HepG2 (cell line): ENCODE measurements around the gene UVSSA. TPM values are rescaled to one million over a fixed set of nuclear protein-coding genes. Genes with fewer than 3 reads are reported as not detected.

Source experiments
- AGO1 ChIP-seq: fragments of 200-400 bp; formaldehyde crosslinking; IDR thresholded peaks from 2 replicates; pipeline ENCODE4 v1.6.1; 2017; ENCODE audit warnings: mild to moderate bottlenecking, low read depth, low read length, moderate library complexity; ENCODE audit not compliant: poor library complexity, severe bottlenecking
- CCAR2 ChIP-seq: fragments of 200-400 bp; formaldehyde crosslinking; optimal IDR thresholded peaks from 2 replicates; pipeline ENCODE3; 2018; ENCODE audit warnings: low read depth, mild to moderate bottlenecking, low read length, moderate library complexity
- CREB1 ChIP-seq, 2 experiments: fragments of 450-650 bp in 1 of 2; IDR thresholded peaks; 2 replicates each; pipeline ENCODE4 v1.6.1; 2016 to 2017; ENCODE audit warnings: control low read depth in 1 of 2, mild to moderate bottlenecking in 1 of 2, missing compliant biosample characterization in 1 of 2, missing genetic modification characterization in 1 of 2
- FOSL2 ChIP-seq: sonication (generic); formaldehyde crosslinking; IDR thresholded peaks from 2 replicates; pipeline ENCODE4 v1.4.0; 2020; ENCODE audit warnings: missing genetic modification reagents
- FOXK2 ChIP-seq: fragments of 450-650 bp; IDR thresholded peaks from 2 replicates; pipeline ENCODE4 v1.6.1; 2016
- GTF2F1 ChIP-seq: fragments of 150-350 bp; IDR thresholded peaks from 2 replicates; pipeline ENCODE4 v1.6.1; 2014; ENCODE audit warnings: low read length
- HIC2 ChIP-seq: sonication (generic); formaldehyde crosslinking; IDR thresholded peaks from 2 replicates; pipeline ENCODE4 v1.9.0; 2022; ENCODE audit warnings: low read depth, missing genetic modification reagents
- HNRNPUL1 ChIP-seq: fragments of 200-400 bp; formaldehyde crosslinking; IDR thresholded peaks from 2 replicates; pipeline ENCODE4 v1.6.1; 2017; ENCODE audit warnings: low read depth, mild to moderate bottlenecking, low read length, moderate library complexity
- KAT2B ChIP-seq: fragments of 150-350 bp; IDR thresholded peaks from 2 replicates; pipeline ENCODE4 v1.6.1; 2014; ENCODE audit warnings: low read depth, low read length, borderline replicate concordance
- MXI1 ChIP-seq: IDR thresholded peaks from 3 replicates; pipeline ENCODE4 v1.6.1; 2012; ENCODE audit warnings: low read depth, low read length, inconsistent platforms, borderline replicate concordance
- NFKB2 ChIP-seq: sonication (generic); formaldehyde crosslinking; IDR thresholded peaks from 2 replicates; pipeline ENCODE4 v1.4.0; 2020; ENCODE audit warnings: missing genetic modification reagents, borderline replicate concordance
- NFRKB ChIP-seq: fragments of 450-650 bp; IDR thresholded peaks from 2 replicates; pipeline ENCODE4 v1.6.1; 2017
- NR2F2 ChIP-seq: IDR thresholded peaks from 2 replicates; pipeline ENCODE4 v1.6.1; 2012; ENCODE audit warnings: low read depth, inconsistent platforms, borderline replicate concordance
- PHF5A ChIP-seq: IDR thresholded peaks from one replicate; pipeline ENCODE4 v1.6.1; 2018; ENCODE audit warnings: low read depth, missing genetic modification reagents; ENCODE audit not compliant: unreplicated experiment
- PITX1 ChIP-seq: sonication (generic); formaldehyde crosslinking; IDR thresholded peaks from 2 replicates; pipeline ENCODE4 v1.5.1; 2020; ENCODE audit warnings: mild to moderate bottlenecking, missing genetic modification reagents
- RFXANK ChIP-seq: IDR thresholded peaks from 2 replicates; pipeline ENCODE4 v1.6.1; 2016
- SAP130 ChIP-seq: IDR thresholded peaks from 2 replicates; pipeline ENCODE4 v1.6.1; 2016; ENCODE audit warnings: low read depth
- TAF1 ChIP-seq: sonication (generic); formaldehyde crosslinking; IDR thresholded peaks from 2 replicates; pipeline ENCODE4 v1.4.0; 2020; ENCODE audit warnings: missing genetic modification reagents
- TP53 ChIP-seq: sonication (generic); formaldehyde crosslinking; conservative IDR thresholded peaks from 2 replicates; pipeline ENCODE4 v1.4.0; 2020; ENCODE audit warnings: missing genetic modification reagents
- ZBTB25 ChIP-seq: IDR thresholded peaks from 2 replicates; pipeline ENCODE4 v1.6.1; 2018; ENCODE audit warnings: missing genetic modification reagents
- ZFP41 ChIP-seq: sonication (generic); formaldehyde crosslinking; IDR thresholded peaks from 2 replicates; pipeline ENCODE4 v1.4.0; 2020; ENCODE audit warnings: mild to moderate bottlenecking, missing genetic modification reagents, borderline replicate concordance
- ZNF121 ChIP-seq: sonication (generic); formaldehyde crosslinking; IDR thresholded peaks from 2 replicates; pipeline ENCODE4 v1.5.0; 2020; ENCODE audit warnings: mild to moderate bottlenecking, missing genetic modification reagents
- ZNF282 ChIP-seq: fragments of 450-650 bp; IDR thresholded peaks from 2 replicates; pipeline ENCODE4 v1.6.1; 2018; ENCODE audit not compliant: partially characterized antibody
- ZNF335 ChIP-seq: sonication (generic); formaldehyde crosslinking; IDR thresholded peaks from 2 replicates; pipeline ENCODE4 v1.4.0; 2020; ENCODE audit warnings: missing genetic modification reagents
- ZNF432 ChIP-seq: sonication (generic); formaldehyde crosslinking; IDR thresholded peaks from 2 replicates; pipeline ENCODE4 v1.5.0; 2020; ENCODE audit warnings: missing genetic modification reagents, mild to moderate bottlenecking, borderline replicate concordance
- ZNF597 ChIP-seq: sonication (generic); formaldehyde crosslinking; IDR thresholded peaks from 2 replicates; pipeline ENCODE4 v1.5.0; 2020; ENCODE audit warnings: missing genetic modification reagents
- ZNF607 ChIP-seq: sonication (generic); formaldehyde crosslinking; IDR thresholded peaks from 2 replicates; pipeline ENCODE4 v1.5.1; 2020; ENCODE audit warnings: missing genetic modification reagents, mild to moderate bottlenecking, borderline replicate concordance
- ZNF678 ChIP-seq: sonication (generic); formaldehyde crosslinking; IDR thresholded peaks from 2 replicates; pipeline ENCODE4 v1.4.0; 2020; ENCODE audit warnings: mild to moderate bottlenecking, missing genetic modification reagents
- ZNF782 ChIP-seq: sonication (generic); formaldehyde crosslinking; IDR thresholded peaks from 2 replicates; pipeline ENCODE4 v1.4.0; 2020; ENCODE audit warnings: missing genetic modification reagents, mild to moderate bottlenecking, borderline replicate concordance
- ZNF850 ChIP-seq: sonication (generic); formaldehyde crosslinking; conservative IDR thresholded peaks from 2 replicates; pipeline ENCODE4 v1.9.0; 2021; ENCODE audit warnings: mild to moderate bottlenecking, missing genetic modification reagents
- polyA plus RNA-seq, 8 experiments: library from polyadenylated mRNA; depleted of rRNA in 3 of 8; stranded (reverse) in 7 of 8; unstranded in 1 of 8; fragments of >200 nt; fragmentation: Illumina TruSeq in 4 of 8; extraction: Trizol in 4 of 8; gene quantifications; 2 replicates each; pipeline versions ENCODE4 v1.2.1 to v1.2.3, GENCODE V29; 2011 to 2016; ENCODE audit warnings: low read depth in 4 of 8, missing spikeins in 1 of 8, mixed read lengths in 1 of 8; ENCODE audit not compliant: insufficient read depth in 1 of 8
- total RNA-seq, 5 experiments: library from RNA; depleted of rRNA; stranded (reverse); fragments of >200 nt; fragmentation: Illumina TruSeq; extraction: Trizol; gene quantifications; 2 replicates each; pipeline ENCODE4 v1.2.3, GENCODE V29; 2016; ENCODE audit warnings: low read depth in 1 of 5

Gene UVSSA
- total and polyA plus RNA-seq, 2 of the 13 experiments (the other 11 are each of a cell fraction or from before 2014, with no cell fraction given): 4.6 to 8.4 TPM

GRCh38 chr4:1309261-1310010 lies 37.6 kb upstream of the UVSSA start (continued):
- TF ChIP-seq ZNF597 (CRISPR knock-in tag) (no peak), MXI1 (peak; percentile 78; the same call in 1 of the 3 replicates), ZNF432 (no peak), FOSL2 (CRISPR knock-in tag) (0 out of 2 replicates have a peak, but pooled peaks have one; percentile 21), TP53 (CRISPR knock-in tag) (no peak), ZFP41 (CRISPR knock-in tag) (0 out of 2 replicates have a peak, but pooled peaks have one; percentile 70), TAF1 (CRISPR knock-in tag) (peak; percentile 25; the same call in 1 of the 2 replicates), ZNF607 (peak; percentile 47; the same call in 1 of the 2 replicates), NFKB2 (CRISPR knock-in tag) (peak; percentile 70; the same call in 1 of the 2 replicates), FOXK2 (no peak), AGO1 (peak; percentile 14), ZNF282 (no peak), PITX1 (CRISPR knock-in tag) (peak; percentile 33; the same call in 1 of the 2 replicates), ZNF121 (CRISPR knock-in tag) (no peak), GTF2F1 (no peak), ZNF678 (no peak), PHF5A (CRISPR knock-in tag) (no peak), HNRNPUL1 (no peak), RFXANK (CRISPR knock-in tag) (no peak), NR2F2 (no peak), SAP130 (CRISPR knock-in tag) (peak; percentile 96), ZNF782 (CRISPR knock-in tag) (no peak), KAT2B (no peak), CREB1 (IDR thresholded peaks at IDR 0.05) (no peak), CREB1 (CRISPR knock-in tag; IDR thresholded peaks at IDR 0.05) (no peak), CCAR2 (no peak), ZNF850 (CRISPR knock-in tag) (no peak), NFRKB (no peak), HIC2 (CRISPR knock-in tag) (no peak; the same call in 1 of the 2 replicates), ZNF335 (no peak), ZBTB25 (CRISPR knock-in tag) (no peak)
